Fibroblast of villous mesenchyme (primary cell): ENCODE measurements around the gene DSC3. TPM values are rescaled to one million over a fixed set of nuclear protein-coding genes. Genes with fewer than 3 reads are reported as not detected.
"Not testable (repeated sequence)": the region's sequence is repeated elsewhere in the genome, so short reads cannot be mapped to it uniquely, and the experiment has no call there.

ENCODE experiments used
- DNase-seq: peaks from one replicate; pipeline ENCODE4 v3.0.0-alpha.2; 2010; ENCODE audit warnings: low read depth
- H3K4me3 ChIP-seq: 2 replicates; pipeline ENCODE4 v1.5.1; 2011; ENCODE audit warnings: low read depth, mild to moderate bottlenecking, low read length
- CTCF ChIP-seq: IDR thresholded peaks from 2 replicates; pipeline ENCODE4 v1.5.1; 2012; ENCODE audit warnings: low read depth, mild to moderate bottlenecking, low read length; ENCODE audit not compliant: insufficient read depth
- total RNA-seq: library from RNA; depleted of rRNA; stranded (reverse); fragments of >200 nt; gene quantifications from 2 replicates; pipeline ENCODE4 v1.2.3, GENCODE V29; 2012

Gene DSC3
- total RNA-seq, 1 donor, result 0.43 TPM

GRCh38 chr18:30982285-30982992, 60.1 kb downstream of the DSC3 start:
- DNase-seq, result no peak
- H3K4me3 ChIP-seq, result no peak overlapping the region
- no peak for TF ChIP-seq CTCF

GRCh38 chr18:30978091-30978490, 64.5 kb downstream of the DSC3 start:
- DNase-seq, result not testable (repeated sequence)

GRCh38 chr18:30971338-30971956, 71.1 kb downstream of the DSC3 start:
- no peak overlapping the region for H3K4me3 ChIP-seq
- DNase-seq, result peak; percentile 23
- peak; percentile 49 for TF ChIP-seq CTCF

More at GRCh38 chr18:30978091-30978490, 64.5 kb downstream of the DSC3 start:
- H3K4me3 ChIP-seq, result not testable (repeated sequence)

DNA sequence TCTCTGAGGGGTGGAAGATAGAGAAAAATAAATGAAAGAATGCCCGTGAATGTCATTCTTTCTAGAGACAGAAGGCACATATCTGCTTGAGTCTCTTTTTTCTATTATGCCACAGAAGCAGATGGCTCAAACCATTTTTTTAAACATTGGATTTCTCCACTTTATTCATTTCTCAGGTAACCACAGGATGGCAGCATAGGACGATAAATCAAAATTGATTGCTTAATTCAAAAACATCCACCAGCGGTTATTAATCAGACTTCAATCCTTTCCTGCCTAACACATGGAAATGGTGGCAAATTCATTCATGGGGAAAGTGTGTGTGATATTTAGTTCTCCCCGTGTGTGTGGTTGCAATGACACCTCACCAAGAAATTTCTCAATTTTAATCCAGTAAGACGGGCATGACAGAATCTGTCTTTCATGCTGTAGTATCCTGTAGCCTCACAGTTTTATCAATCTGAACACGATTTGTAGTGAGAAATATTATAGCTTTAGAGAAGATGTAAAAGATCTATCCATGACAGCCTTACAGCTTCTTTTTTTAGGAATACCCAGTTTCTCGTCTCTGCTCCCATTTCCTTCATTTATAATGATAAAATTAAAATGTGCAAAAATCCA, 72.2 kb downstream of the DSC3 start:
- no peak for DNase-seq
- no peak for TF ChIP-seq CTCF
- H3K4me3 ChIP-seq, result no peak overlapping the region

DNA sequence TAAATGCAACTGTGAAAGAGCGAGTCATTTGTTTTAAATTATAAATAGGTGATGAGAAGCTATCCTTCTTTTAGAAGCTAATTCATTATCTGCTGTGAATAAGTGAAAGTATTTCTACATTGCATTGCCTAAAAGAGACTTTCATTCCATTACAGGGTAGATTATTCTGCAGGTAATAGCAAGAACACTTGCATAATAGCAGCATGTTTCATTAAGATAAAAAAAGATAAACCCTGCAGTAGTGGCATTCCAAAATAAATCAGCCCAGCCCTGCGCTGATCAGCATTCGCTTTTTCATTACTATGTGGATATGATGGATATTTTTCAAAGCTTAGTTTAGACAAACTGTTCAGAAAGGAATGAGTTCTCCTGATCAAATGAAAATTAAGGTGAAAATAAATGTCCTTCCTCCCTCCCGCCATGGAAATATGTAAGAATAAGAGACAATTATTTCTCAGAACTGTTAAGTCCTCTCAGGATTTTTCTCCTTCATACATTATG, 72.8 kb downstream of the DSC3 start:
- DNase-seq, result no peak
- no peak for TF ChIP-seq CTCF
- no peak overlapping the region for H3K4me3 ChIP-seq

GRCh38 chr18:30967701-30968100, 74.8 kb downstream of the DSC3 start:
- no peak for TF ChIP-seq CTCF
- no peak for DNase-seq
- no peak overlapping the region for H3K4me3 ChIP-seq

DNA sequence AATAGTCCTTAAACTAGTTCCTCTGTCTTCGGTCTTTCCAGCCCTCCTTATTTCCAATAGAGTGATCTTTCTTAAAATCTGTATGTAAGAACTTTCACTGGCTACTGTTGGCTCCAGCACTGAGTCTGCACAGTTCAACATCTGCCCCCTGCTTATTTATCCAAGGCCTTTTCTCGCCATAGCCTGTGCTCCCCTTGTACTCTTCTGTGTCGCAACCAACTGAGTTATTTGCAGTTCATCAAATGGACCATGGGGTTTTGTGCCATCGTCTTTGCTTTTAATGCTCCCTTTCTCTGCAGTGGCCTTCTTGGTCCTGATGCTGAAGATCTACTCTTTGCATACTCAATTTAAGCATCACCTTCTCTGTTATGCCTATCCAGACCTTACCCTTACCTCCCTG, 77.3 kb downstream of the DSC3 start:
- no peak overlapping the region for H3K4me3 ChIP-seq
- TF ChIP-seq CTCF, result no peak
- no peak for DNase-seq
